K562 (cell line): ENCODE data around the gene JPH2. TPM values are rescaled to one million over a fixed set of nuclear protein-coding genes. Genes with fewer than 3 reads are reported as not detected.

Experiments used
- ARID1B ChIP-seq: fragments of 450-650 bp; IDR thresholded peaks from 2 replicates; pipeline ENCODE4 v1.6.1; 2016; ENCODE audit warnings: antibody characterized with exemption, mild to moderate bottlenecking, inconsistent platforms
- ATF3 ChIP-seq, 2 experiments: fragments of 450-650 bp in 1 of 2; sonication (generic) in 1 of 2; formaldehyde crosslinking in 1 of 2; IDR thresholded peaks in 1 of 2; conservative IDR thresholded peaks in 1 of 2; 2 replicates each; pipeline versions ENCODE4 v1.6.1 to v1.8.1; 2016 to 2023; ENCODE audit warnings: mild to moderate bottlenecking in 2 of 2, moderate library complexity in 2 of 2, inconsistent platforms in 1 of 2, missing genetic modification reagents in 1 of 2
- BRCA1 ChIP-seq, 2 experiments: fragments of 450-650 bp in 1 of 2; sonication (generic) in 1 of 2; formaldehyde crosslinking in 1 of 2; IDR thresholded peaks; 2 replicates each; pipeline versions ENCODE4 v1.5.0 to v1.6.1; 2017 to 2020; ENCODE audit warnings: mild to moderate bottlenecking in 1 of 2, missing genetic modification reagents in 1 of 2
- CBX3 ChIP-seq, 2 experiments: IDR thresholded peaks; 1 replicate in 1 of 2; 2 replicates in 1 of 2; pipeline ENCODE4 v1.6.1; 2012; ENCODE audit warnings: inconsistent platforms in 2 of 2, low read length in 2 of 2, borderline replicate concordance in 1 of 2, control low read depth in 1 of 2
- CTCF ChIP-seq, 3 experiments: IDR thresholded peaks in 2 of 3; conservative IDR thresholded peaks in 1 of 3; 2 replicates each; pipeline ENCODE4 v1.5.1; 2011 to 2012; ENCODE audit warnings: low read length in 3 of 3, mild to moderate bottlenecking in 3 of 3, control low read depth in 2 of 3, improper control_type of control experiment in 1 of 3, inconsistent platforms in 1 of 3, low read depth in 1 of 3, mixed read lengths in 1 of 3, moderate library complexity in 1 of 3; ENCODE audit not compliant: insufficient read depth in 2 of 3
- HDAC3 ChIP-seq: fragments of 450-650 bp; IDR thresholded peaks from 2 replicates; pipeline ENCODE4 v1.6.1; 2018; ENCODE audit warnings: borderline replicate concordance, mild to moderate bottlenecking, moderate library complexity; ENCODE audit not compliant: partially characterized antibody
- HMG20B ChIP-seq: fragments of 250-450 bp; sonication (Bioruptor Pico); IDR thresholded peaks from 2 replicates; pipeline ENCODE4 v1.5.0; 2021; ENCODE audit warnings: mild to moderate bottlenecking
- KDM1A ChIP-seq, 2 experiments: fragments of 450-650 bp; IDR thresholded peaks; 2 replicates each; pipeline ENCODE4 v1.6.1; 2016; ENCODE audit warnings: mild to moderate bottlenecking in 2 of 2
- KLF16 ChIP-seq: IDR thresholded peaks from 2 replicates; pipeline ENCODE4 v1.6.1; 2016; ENCODE audit warnings: antibody characterized with exemption
- MYBL2 ChIP-seq, 2 experiments: fragments of 450-650 bp in 1 of 2; sonication (generic) in 1 of 2; formaldehyde crosslinking in 1 of 2; IDR thresholded peaks; 2 replicates each; pipeline versions ENCODE4 v1.6.1 to v1.8.1; 2017 to 2022; ENCODE audit warnings: borderline replicate concordance in 1 of 2, inconsistent platforms in 1 of 2, low read depth in 1 of 2, mild to moderate bottlenecking in 1 of 2, missing genetic modification reagents in 1 of 2, moderate library complexity in 1 of 2
- NFIX ChIP-seq: fragments of 250-450 bp; sonication (Bioruptor Pico); IDR thresholded peaks from 2 replicates; pipeline ENCODE4 v1.4.0; 2020; ENCODE audit warnings: low read depth, mild to moderate bottlenecking, moderate library complexity
- NR2C2 ChIP-seq, 2 experiments: fragments of 200-800 bp in 1 of 2; sonication (Bioruptor generic) in 1 of 2; sonication (generic) in 1 of 2; formaldehyde crosslinking in 1 of 2; IDR thresholded peaks; 2 replicates each; pipeline versions ENCODE4 v1.6.1 to v1.8.0; 2016 to 2022; ENCODE audit warnings: mild to moderate bottlenecking in 1 of 2, missing compliant biosample characterization in 1 of 2, missing genetic modification characterization in 1 of 2, missing genetic modification reagents in 1 of 2
- PHF21A ChIP-seq: fragments of 450-650 bp; IDR thresholded peaks from 2 replicates; pipeline ENCODE4 v1.6.1; 2017; ENCODE audit warnings: low read depth, borderline replicate concordance
- RAD21 ChIP-seq, 2 experiments: fragments of 250-450 bp in 1 of 2; fragments of 450-650 bp in 1 of 2; sonication (Bioruptor Pico) in 1 of 2; formaldehyde crosslinking in 1 of 2; IDR thresholded peaks in 1 of 2; conservative IDR thresholded peaks in 1 of 2; 2 replicates each; pipeline versions ENCODE4 v1.4.0 to v1.8.0; 2020 to 2022; ENCODE audit warnings: mild to moderate bottlenecking in 2 of 2, moderate library complexity in 1 of 2
- RHOXF2B ChIP-seq: fragments of 250-450 bp; sonication (Bioruptor Pico); conservative IDR thresholded peaks from 2 replicates; pipeline ENCODE4 v1.5.1; 2021
- ZNF174 ChIP-seq: fragments of 250-450 bp; sonication (Bioruptor Pico); IDR thresholded peaks from 2 replicates; pipeline ENCODE4 v1.4.0; 2020; ENCODE audit warnings: mild to moderate bottlenecking
- polyA plus RNA-seq, 8 experiments: library from polyadenylated mRNA; depleted of rRNA in 4 of 8; stranded (reverse) in 5 of 8; unstranded in 3 of 8; fragments of >200 nt; fragmentation: Nextera tagmentation in 2 of 8; fragmentation: Illumina TruSeq in 1 of 8; extraction: Ambion mirVana in 2 of 8; extraction: Trizol in 1 of 8; gene quantifications; 2 replicates each; pipeline versions ENCODE4 v1.2.1 to v1.2.3, GENCODE V29; 2011 to 2014; ENCODE audit warnings: inconsistent platforms in 1 of 8, missing spikeins in 1 of 8
- total RNA-seq, 7 experiments: library from RNA; depleted of rRNA in 6 of 7; stranded (reverse); fragments of >200 nt in 6 of 7; fragmentation: Illumina TruSeq in 2 of 7; extraction: Trizol in 2 of 7; gene quantifications; 2 replicates each; pipeline versions ENCODE4 v1.2.1 to v1.2.3, GENCODE V29; 2011 to 2021; ENCODE audit warnings: low replicate concordance in 1 of 7
- TF ChIP-seq, protein P1 (sequence below): sonication (generic); IDR thresholded peaks from 2 replicates; pipeline ENCODE4 v1.6.1; 2016
- TF ChIP-seq, protein P2 (sequence below): fragments of 250-450 bp; sonication (Bioruptor Pico); IDR thresholded peaks from 2 replicates; pipeline ENCODE4 v1.8.0; 2022; ENCODE audit warnings: moderate library complexity, mild to moderate bottlenecking, inconsistent platforms
- TF ChIP-seq, protein P3 (sequence below): conservative IDR thresholded peaks from 2 replicates; pipeline ENCODE4 v1.6.1; 2011; ENCODE audit warnings: low read depth, mild to moderate bottlenecking, low read length; ENCODE audit not compliant: control insufficient read depth

Gene JPH2
- total and polyA plus RNA-seq, 9 of the 15 experiments (the other 6 are each of a cell fraction or from before 2014, with no cell fraction given) = not detected

GRCh38 chr20:44195605-44196004 is 8.6 kb upstream of the JPH2 start (continued):
- TF ChIP-seq KDM1A (IDR thresholded peaks at IDR 0.05) (no peak), ARID1B (no peak), ATF3 (IDR thresholded peaks at IDR 0.05) (no peak), ATF3 (CRISPR knock-in tag; conservative IDR thresholded peaks at IDR 0.05) (no peak), PHF21A (no peak), RAD21 (CRISPR knock-in tag; conservative IDR thresholded peaks at IDR 0.05 in 1 of 2, IDR thresholded peaks at IDR 0.05 in 1 of 2) (peak in 1 of 2 experiments; percentile 25; a peak in 2 of 4 replicates), HMG20B (CRISPR knock-in tag) (no peak), ZNF174 (CRISPR knock-in tag) (no peak), MYBL2 (IDR thresholded peaks at IDR 0.05; ENCODE audit: low read depth) (no peak), MYBL2 (CRISPR knock-in tag; IDR thresholded peaks at IDR 0.05; ENCODE audit: borderline replicate concordance) (no peak), HDAC3 (no peak), KLF16 (peak; percentile 38; the same call in 1 of the 2 replicates), NFIX (CRISPR knock-in tag) (no peak), CTCF (IDR thresholded peaks at IDR 0.05 in 2 of 3, conservative IDR thresholded peaks at IDR 0.05 in 1 of 3; ENCODE audit: insufficient read depth in 2 of 3, low read depth in 1 of 3, low read length in 3 of 3) (peak in 1 of 3 experiments; percentile 30; a peak in 2 of 6 replicates), NR2C2 (CRISPR knock-in tag; IDR thresholded peaks at IDR 0.05) (no peak), NR2C2 (tag; IDR thresholded peaks at IDR 0.05) (no peak), CBX3 (IDR thresholded peaks at IDR 0.05; ENCODE audit: borderline replicate concordance in 1 of 2, low read length in 2 of 2) (no peak), RHOXF2B (no peak), BRCA1 (IDR thresholded peaks at IDR 0.05) (no peak), BRCA1 (CRISPR knock-in tag; IDR thresholded peaks at IDR 0.05) (no peak)
- TF ChIP-seq, protein P1, sequence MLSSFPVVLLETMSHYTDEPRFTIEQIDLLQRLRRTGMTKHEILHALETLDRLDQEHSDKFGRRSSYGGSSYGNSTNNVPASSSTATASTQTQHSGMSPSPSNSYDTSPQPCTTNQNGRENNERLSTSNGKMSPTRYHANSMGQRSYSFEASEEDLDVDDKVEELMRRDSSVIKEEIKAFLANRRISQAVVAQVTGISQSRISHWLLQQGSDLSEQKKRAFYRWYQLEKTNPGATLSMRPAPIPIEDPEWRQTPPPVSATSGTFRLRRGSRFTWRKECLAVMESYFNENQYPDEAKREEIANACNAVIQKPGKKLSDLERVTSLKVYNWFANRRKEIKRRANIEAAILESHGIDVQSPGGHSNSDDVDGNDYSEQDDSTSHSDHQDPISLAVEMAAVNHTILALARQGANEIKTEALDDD = peak; percentile 51; the same call in 1 of the 2 replicates
- TF ChIP-seq, protein P2, sequence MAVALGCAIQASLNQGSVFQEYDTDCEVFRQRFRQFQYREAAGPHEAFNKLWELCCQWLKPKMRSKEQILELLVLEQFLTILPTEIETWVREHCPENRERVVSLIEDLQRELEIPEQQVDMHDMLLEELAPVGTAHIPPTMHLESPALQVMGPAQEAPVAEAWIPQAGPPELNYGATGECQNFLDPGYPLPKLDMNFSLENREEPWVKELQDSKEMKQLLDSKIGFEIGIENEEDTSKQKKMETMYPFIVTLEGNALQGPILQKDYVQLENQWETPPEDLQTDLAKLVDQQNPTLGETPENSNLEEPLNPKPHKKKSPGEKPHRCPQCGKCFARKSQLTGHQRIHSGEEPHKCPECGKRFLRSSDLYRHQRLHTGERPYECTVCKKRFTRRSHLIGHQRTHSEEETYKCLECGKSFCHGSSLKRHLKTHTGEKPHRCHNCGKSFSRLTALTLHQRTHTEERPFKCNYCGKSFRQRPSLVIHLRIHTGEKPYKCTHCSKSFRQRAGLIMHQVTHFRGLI = no peak
- TF ChIP-seq, protein P3, sequence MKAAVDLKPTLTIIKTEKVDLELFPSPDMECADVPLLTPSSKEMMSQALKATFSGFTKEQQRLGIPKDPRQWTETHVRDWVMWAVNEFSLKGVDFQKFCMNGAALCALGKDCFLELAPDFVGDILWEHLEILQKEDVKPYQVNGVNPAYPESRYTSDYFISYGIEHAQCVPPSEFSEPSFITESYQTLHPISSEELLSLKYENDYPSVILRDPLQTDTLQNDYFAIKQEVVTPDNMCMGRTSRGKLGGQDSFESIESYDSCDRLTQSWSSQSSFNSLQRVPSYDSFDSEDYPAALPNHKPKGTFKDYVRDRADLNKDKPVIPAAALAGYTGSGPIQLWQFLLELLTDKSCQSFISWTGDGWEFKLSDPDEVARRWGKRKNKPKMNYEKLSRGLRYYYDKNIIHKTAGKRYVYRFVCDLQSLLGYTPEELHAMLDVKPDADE = no peak
